HG03175 (cell line): ENCODE data around the gene UAP1L1.

ENCODE experiments used
- ATAC-seq: cut with Tn5 transposase; IDR thresholded peaks from one replicate; pipeline ENCODE4 v1.9.1; 2021; ENCODE audit warnings: mild to moderate bottlenecking, moderate library complexity; ENCODE audit not compliant: unreplicated experiment

The UAP1L1 gene

GRCh38 chr9:137089232-137089947 is 12.1 kb downstream of the UAP1L1 start:
- ATAC-seq: no peak

- ATAC-seq: peak; percentile 84
Observed at GRCh38 chr9:137095664-137096517, 18.6 kb downstream of the UAP1L1 start.

DNA sequence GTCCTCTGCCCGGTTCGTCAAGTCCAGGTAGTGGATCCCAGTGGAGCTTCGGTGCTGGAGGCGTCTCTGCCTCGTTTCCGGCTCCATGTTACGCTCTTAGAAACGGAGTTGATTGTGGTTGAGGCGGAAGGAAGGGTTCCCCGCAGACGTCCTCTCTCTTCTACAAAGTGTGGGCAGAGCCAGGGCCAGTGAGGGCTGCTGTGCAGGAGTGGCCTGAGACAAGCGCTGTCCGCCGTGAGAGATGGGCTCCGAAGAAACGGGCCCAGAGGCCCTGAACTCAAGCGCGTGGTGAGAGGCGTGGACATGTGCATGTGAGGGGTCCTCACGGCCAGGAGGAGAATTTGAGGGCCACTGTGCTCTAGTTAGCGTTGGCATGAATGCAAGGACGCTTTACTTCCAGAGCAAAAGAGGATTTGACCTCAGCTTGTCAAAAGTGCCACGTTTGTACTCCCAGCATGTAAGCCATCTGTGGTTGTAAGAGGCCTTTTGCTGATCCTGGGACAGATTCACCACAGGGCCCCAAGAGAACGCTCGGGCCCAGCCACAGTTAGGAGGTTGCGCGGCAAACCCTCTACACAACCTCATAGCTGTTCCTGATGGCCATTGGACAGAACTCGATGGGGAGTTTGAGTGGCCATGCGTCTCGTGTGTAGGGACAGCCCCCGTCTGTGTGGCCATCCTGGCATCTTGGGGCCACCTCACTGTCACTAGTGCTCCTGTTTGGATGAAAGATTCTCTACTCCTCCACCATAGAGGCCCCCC is 19.6 kb downstream of the UAP1L1 start:
- ATAC-seq: no peak

DNA sequence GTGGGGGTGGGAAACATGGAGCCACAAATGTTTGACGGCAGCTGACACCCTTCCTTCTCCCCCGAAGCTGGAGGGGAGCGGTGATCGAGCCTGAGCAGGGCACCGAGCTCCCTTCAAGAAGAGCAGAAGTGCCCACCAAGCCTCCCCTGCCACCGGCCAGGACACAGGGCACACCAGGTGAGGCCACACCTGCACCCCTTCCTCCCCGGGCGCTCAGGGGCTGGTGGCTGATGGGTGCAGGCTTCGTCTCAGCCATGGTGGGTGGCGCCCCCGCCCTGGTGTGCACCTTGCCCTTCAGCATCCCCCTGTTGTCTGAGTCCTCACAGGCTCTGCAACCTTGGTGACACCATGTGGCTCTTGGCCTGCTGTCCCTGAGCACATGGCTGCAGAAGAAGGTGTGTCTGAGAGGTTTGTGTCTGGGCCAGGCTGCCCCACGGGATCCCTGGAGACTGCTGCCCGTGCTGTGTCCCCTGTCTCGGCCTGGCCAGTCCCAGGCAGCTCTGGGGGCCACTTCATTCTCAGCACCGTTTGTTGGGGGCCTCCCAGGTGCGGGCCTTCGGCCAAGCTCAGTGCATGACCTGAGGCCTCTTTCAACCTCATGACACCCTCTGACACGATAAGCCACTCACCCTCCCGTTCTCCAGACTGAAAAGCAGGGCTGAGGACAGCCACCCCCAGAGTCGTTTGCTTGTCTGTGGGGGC is 20.6 kb downstream of the UAP1L1 start:
- no peak for ATAC-seq

DNA sequence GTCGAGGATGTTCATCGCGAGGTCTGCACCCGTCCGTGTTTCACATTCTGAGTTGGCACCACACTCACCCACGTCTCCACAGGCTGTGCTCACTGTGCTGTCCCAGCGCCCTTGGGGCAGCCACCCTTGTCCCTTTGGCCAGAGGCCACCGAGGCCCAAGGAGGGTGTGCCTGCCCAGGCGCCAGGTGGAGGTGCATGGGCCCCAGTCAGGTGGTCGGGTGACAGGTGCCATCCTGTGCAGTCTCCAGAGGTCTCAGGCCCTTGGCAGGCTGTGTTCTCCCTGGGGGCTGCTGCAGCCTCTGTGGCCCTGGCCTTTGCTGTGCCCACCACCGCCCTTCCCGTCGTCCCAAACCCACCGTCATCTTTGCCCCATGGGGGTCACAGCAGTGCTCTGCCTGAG is 21.9 kb downstream of the UAP1L1 start:
- no peak for ATAC-seq

DNA sequence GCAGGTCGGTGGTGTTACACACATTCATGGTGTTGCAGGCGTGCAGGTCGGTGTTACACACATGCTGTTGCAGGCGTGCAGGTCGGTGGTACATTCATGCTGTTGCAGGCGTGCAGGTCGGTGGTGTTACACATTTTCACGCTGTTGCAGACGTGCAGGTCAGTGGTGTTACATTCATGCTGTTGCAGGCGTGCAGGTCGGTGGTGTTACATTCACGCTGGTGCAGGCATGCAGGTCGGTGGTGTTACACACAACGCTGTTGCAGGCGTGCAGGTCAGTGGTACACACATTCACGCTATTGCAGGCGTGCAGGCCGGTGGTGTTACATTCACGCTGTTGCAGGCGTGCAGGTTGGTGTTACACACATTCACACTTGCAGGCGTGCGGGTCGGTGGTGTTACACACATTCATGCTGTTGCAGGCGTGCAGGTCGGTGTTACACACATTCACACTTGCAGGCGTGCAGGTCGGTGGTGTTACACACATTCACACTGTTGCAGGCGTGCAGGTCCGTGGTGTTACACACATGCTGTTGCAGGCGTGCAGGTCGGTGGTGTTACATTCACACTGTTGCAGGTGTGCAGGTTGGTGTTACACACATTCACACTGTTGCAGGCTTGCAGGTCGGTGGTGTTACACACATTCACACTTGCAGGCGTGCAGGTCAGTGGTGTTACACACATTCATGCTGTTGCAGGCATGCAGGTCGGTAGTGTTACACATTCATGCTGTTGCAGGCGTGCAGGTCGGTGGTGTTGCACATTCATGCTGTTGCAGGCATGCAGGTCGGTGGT is 26.1 kb downstream of the UAP1L1 start:
- ATAC-seq: no peak

- no peak for ATAC-seq
Observed at GRCh38 chr9:137105814-137106661, 28.7 kb downstream of the UAP1L1 start.

GRCh38 chr9:137106662-137107250 is 29.4 kb downstream of the UAP1L1 start:
- ATAC-seq: no peak

DNA sequence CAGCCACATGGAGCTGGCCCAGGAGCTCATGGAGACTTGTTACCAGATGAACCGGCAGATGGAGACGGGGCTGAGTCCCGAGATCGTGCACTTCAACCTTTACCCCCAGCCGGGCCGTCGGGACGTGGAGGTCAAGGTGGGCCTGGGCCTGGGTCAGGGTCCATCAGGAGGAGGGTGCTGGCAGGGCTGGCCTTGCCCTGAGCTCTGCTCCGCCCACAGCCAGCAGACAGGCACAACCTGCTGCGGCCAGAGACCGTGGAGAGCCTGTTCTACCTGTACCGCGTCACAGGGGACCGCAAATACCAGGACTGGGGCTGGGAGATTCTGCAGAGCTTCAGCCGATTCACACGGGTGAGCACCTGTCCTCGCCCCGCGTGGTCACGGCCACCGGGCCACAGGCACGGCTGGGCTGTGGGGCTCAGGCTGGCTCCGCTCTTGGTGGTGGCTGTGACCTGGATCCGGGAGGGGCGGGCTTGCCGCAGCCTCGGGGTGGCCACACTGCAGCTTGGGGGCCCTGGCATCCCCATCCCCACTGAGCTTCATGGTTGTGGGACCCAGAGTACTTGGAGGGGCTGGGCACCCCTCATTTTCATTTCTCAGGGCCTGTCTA is 30.1 kb downstream of the UAP1L1 start:
- no peak for ATAC-seq

- ATAC-seq: no peak
Observed at GRCh38 chr9:137107982-137108381, 30.7 kb downstream of the UAP1L1 start.

- ATAC-seq: no peak
Observed at GRCh38 chr9:137108608-137109249, 31.4 kb downstream of the UAP1L1 start.

- no peak for ATAC-seq
Observed at GRCh38 chr9:137109250-137110146, 32.2 kb downstream of the UAP1L1 start.

DNA sequence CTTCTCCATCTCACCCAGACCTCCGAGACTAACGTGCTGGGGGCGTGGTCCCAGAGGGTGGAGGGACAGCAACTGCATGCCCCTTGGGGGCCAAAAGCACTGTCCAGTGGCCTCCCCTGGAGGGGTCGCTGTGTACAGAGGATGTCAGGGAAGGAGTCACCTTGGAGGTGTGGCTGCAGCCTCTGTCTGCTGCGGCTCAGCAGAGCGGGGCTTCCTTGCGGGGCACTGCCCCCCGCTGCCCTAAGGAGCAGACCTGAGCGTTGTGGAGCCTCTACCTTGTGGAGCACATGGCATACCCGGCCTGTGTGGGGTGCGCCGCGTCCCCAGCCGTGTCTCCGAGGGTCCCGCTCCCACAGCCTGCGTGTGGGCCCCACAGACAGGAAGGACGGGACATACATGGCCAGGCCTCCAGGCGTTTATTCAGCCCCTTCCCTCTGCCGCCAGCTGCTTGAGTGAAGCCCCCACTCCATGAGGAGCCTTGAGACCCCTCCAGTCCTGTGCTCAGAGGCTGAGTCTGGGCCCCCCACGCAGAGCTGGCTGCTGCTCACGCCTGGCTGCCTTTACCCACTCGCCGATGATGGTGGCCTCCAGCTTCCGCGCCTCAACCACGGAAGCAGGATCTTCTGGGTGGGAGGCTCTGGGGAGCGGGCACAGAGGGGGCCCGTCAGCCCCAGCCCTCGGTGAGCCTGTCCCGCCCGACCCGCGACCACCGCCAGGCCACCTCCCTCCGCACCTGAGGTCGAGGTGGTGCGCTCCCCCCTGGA is 33.0 kb downstream of the UAP1L1 start:
- ATAC-seq: no peak

DNA sequence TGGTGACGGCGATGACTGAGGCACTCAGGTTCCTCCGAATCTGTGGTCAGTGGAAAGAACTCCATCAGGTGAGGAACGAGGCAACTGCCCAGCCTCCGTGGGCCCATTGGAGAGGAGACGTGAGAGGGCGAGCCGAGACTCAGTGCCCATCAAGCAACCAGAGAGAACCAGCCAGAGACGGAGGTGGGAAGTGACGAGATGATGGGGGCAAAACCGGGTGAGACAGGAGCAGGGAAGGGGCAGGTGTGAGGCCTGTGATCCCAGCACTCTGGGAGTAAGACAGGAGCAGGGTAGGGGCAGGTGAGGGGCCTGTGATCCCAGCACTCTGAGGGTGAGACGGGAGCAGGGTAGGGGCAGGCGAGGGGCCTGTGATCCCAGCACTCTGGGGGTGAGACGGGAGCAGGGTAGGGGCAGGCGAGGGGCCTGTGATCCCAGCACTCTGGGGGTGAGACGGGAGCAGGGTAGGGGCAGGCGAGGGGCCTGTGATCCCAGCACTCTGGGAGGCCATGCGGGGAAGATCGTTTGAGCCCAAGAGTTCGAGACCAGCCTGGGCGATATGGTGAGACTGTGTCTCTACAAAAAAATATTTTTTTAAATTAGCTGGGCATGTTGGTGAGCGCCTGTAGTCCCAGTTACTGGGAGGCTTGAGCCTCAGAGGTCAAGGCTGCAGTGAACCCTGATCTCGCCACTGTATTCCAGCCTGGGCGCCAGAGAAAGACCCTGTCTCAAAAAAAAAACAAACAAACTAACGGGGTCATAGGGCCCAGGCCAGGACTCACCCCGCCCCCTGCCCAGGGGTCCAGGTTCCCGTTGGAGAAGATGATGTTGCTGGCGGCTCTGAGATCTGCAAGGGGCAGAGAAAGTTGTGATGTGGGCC is 33.8 kb downstream of the UAP1L1 start:
- ATAC-seq: no peak
